ENCODE results near the gene KCNH1. TPM values are rescaled to one million over a fixed set of nuclear protein-coding genes. Genes with fewer than 3 reads are reported as not detected.

The KCNH1 gene
- total RNA-seq, 2 donors from 2014 or later: 3.2 to 3.5 TPM

- DNase-seq: no peak
- H3K27me3 ChIP-seq (ENCODE audit: control insufficient read depth, insufficient read depth, low read length, poor library complexity, severe bottlenecking): no peaks in the 10 kb centered on the region
- WGBS, 2 experiments (ENCODE audit: insufficient coverage in 1 of 2, insufficient read length in 1 of 2): 95% methylated on average over 5 of the region's 5 CpGs; no CpG with 5 or more reads in 1 of the 2 experiments
- H3K36me3 ChIP-seq (ENCODE audit: control insufficient read depth, insufficient read depth, low read length): no peaks in the 10 kb centered on the region
- no peak overlapping the region for H3K4me3 ChIP-seq (ENCODE audit: low read length)
- no peak overlapping the region for H3K9ac ChIP-seq (ENCODE audit: extremely low read depth, low read length, poor library complexity, severe bottlenecking)
- no peak for TF ChIP-seq CTCF (conservative IDR thresholded peaks at IDR 0.05)
- peaks cover 9% of the 10 kb centered on the region for H3K9me3 ChIP-seq (ENCODE audit: control insufficient read depth, low read length)
- Mint-ChIP-seq H3K4me1 (peaks cover 15% of the 10 kb centered on the region), H3K4me3 (no peak overlapping the region), H3K27me3 (ENCODE audit: insufficient read depth) (peaks cover 16% of the 10 kb centered on the region), H3K27ac (no peak overlapping the region), H3K9me3 (peaks cover 2% of the 10 kb centered on the region), H3K36me3 (ENCODE audit: low read depth) (no peaks in the 10 kb centered on the region)
- H3K27ac ChIP-seq (ENCODE audit: low read depth, low read length): no peak overlapping the region
- peaks cover 4% of the 10 kb centered on the region for H3K4me1 ChIP-seq (ENCODE audit: control insufficient read depth, insufficient read depth, low read length)
These were observed 235.5 kb downstream of the KCNH1 start for GRCh38 chr1:210898473-210898872.

- no peaks in the 10 kb centered on the region for H3K9me3 Mint-ChIP-seq
- peaks cover 9% of the 10 kb centered on the region for H3K4me1 Mint-ChIP-seq
- H3K27ac Mint-ChIP-seq: no peak overlapping the region
- H3K4me3 Mint-ChIP-seq: no peak overlapping the region
- H3K27me3 Mint-ChIP-seq (ENCODE audit: insufficient read depth): peaks cover 7% of the 10 kb centered on the region
- Histone ChIP-seq H3K4me1 (ENCODE audit: control insufficient read depth, insufficient read depth, low read length) (peaks cover 7% of the 10 kb centered on the region), H3K4me3 (ENCODE audit: low read length) (peak overlapping the region; percentile 14), H3K27me3 (ENCODE audit: control insufficient read depth, insufficient read depth, low read length, poor library complexity, severe bottlenecking) (peaks cover 11% of the 10 kb centered on the region), H3K36me3 (ENCODE audit: control insufficient read depth, insufficient read depth, low read length) (no peaks in the 10 kb centered on the region), H3K27ac (ENCODE audit: low read depth, low read length) (no peak overlapping the region), H3K9ac (ENCODE audit: extremely low read depth, low read length, poor library complexity, severe bottlenecking) (no peak overlapping the region), H3K9me3 (ENCODE audit: control insufficient read depth, low read length) (no peaks in the 10 kb centered on the region)
- 74 to 80% methylated on average over 2 of the region's 2 CpGs for WGBS, 2 experiments (ENCODE audit: insufficient coverage in 1 of 2, insufficient read length in 1 of 2)
- no peak for TF ChIP-seq CTCF (conservative IDR thresholded peaks at IDR 0.05)
- no peak for DNase-seq
- H3K36me3 Mint-ChIP-seq (ENCODE audit: low read depth): no peaks in the 10 kb centered on the region
These were observed 250.1 kb downstream of the KCNH1 start for GRCh38 chr1:210883821-210884220.

GRCh38 chr1:210882414-210883221 lies 251.3 kb downstream of the KCNH1 start:
- 85 to 86% methylated on average over 2 to 6 of the region's 8 CpGs for WGBS, 2 experiments (ENCODE audit: insufficient coverage in 1 of 2, insufficient read length in 1 of 2)
- no peak overlapping the region for H3K4me3 Mint-ChIP-seq
- Histone ChIP-seq H3K4me1 (ENCODE audit: control insufficient read depth, insufficient read depth, low read length) (peaks cover 7% of the 10 kb centered on the region), H3K36me3 (ENCODE audit: control insufficient read depth, insufficient read depth, low read length) (no peaks in the 10 kb centered on the region), H3K4me3 (ENCODE audit: low read length) (no peak overlapping the region), H3K27me3 (ENCODE audit: control insufficient read depth, insufficient read depth, low read length, poor library complexity, severe bottlenecking) (peaks cover 11% of the 10 kb centered on the region), H3K9me3 (ENCODE audit: control insufficient read depth, low read length) (no peaks in the 10 kb centered on the region), H3K27ac (ENCODE audit: low read depth, low read length) (no peak overlapping the region), H3K9ac (ENCODE audit: extremely low read depth, low read length, poor library complexity, severe bottlenecking) (no peak overlapping the region)
- no peak for DNase-seq
- no peaks in the 10 kb centered on the region for H3K9me3 Mint-ChIP-seq
- peaks cover 4% of the 10 kb centered on the region for H3K27me3 Mint-ChIP-seq (ENCODE audit: insufficient read depth)
- TF ChIP-seq CTCF (conservative IDR thresholded peaks at IDR 0.05): no peak
- peaks cover 9% of the 10 kb centered on the region for H3K4me1 Mint-ChIP-seq
- no peaks in the 10 kb centered on the region for H3K36me3 Mint-ChIP-seq (ENCODE audit: low read depth)
- H3K27ac Mint-ChIP-seq: no peak overlapping the region

Measured in endodermal cell (in vitro differentiated cells).